ENCODE data around the gene OXCT1. TPM values are rescaled to one million over a fixed set of nuclear protein-coding genes. Genes with fewer than 3 reads are reported as not detected.
"Not testable (repeated sequence)": the region's sequence is repeated elsewhere in the genome, so short reads cannot be mapped to it uniquely, and the experiment has no call there.

Gene OXCT1
- total and polyA plus RNA-seq, 7 donors, result 5.5 to 22.1 (median 10.7) TPM

GRCh38 chr5:41747708-41748107 lies 122.5 kb downstream of the OXCT1 start:
- no peak overlapping the region for H3K27ac ChIP-seq

DNA sequence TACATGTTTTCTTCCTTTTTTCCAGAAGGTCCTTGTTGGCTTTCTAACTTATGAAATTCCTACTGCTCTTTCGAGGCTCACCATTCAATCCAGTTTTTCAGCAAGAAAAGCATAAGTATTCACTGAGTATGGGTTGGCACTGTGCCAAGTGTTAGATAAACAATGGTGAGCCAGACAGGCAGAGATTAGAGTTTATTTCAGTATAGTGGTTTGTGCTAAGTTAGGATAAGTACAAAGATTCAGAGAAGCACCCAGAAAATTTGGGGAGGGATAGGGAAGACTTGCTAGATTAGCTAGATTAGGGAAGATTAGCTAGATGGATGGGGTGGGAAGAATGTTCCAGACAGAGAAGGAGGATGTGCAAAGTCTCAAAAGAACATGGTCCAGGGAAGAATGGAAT lies 122.9 kb downstream of the OXCT1 start:
- ATAC-seq (no peak), DNase-seq (no peak)
- TF ChIP-seq, protein P1, sequence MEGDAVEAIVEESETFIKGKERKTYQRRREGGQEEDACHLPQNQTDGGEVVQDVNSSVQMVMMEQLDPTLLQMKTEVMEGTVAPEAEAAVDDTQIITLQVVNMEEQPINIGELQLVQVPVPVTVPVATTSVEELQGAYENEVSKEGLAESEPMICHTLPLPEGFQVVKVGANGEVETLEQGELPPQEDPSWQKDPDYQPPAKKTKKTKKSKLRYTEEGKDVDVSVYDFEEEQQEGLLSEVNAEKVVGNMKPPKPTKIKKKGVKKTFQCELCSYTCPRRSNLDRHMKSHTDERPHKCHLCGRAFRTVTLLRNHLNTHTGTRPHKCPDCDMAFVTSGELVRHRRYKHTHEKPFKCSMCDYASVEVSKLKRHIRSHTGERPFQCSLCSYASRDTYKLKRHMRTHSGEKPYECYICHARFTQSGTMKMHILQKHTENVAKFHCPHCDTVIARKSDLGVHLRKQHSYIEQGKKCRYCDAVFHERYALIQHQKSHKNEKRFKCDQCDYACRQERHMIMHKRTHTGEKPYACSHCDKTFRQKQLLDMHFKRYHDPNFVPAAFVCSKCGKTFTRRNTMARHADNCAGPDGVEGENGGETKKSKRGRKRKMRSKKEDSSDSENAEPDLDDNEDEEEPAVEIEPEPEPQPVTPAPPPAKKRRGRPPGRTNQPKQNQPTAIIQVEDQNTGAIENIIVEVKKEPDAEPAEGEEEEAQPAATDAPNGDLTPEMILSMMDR (IDR thresholded peaks at IDR 0.05), result no peak
- Histone ChIP-seq H3K27ac (no peak overlapping the region), H3K36me3 (ENCODE audit: insufficient read depth in 1 of 2, low read depth in 1 of 2) (peaks cover 0 to 2% of the 10 kb centered on the region in 2 donors), H3K4me3 (no peak overlapping the region), H3K27me3 (ENCODE audit: insufficient read depth in 3 of 3, low read length in 2 of 3) (no peaks in the 10 kb centered on the region), H3K9me3 (no peaks in the 10 kb centered on the region), H3K4me1 (no peaks in the 10 kb centered on the region)
- intact Hi-C loops (cut with DNase I), result no loop called here
- WGBS, 3 donors, result 16 to 48% (median 31%) methylated on average over 1 of the region's 1 CpG

More at GRCh38 chr5:41747708-41748107, 122.5 kb downstream of the OXCT1 start:
- 91 to 97% (median 95%) methylated on average over 1 of the region's 1 CpG for WGBS, 3 donors
- Histone ChIP-seq H3K27me3 (ENCODE audit: insufficient read depth in 3 of 3, low read length in 2 of 3) (no peaks in the 10 kb centered on the region), H3K36me3 (ENCODE audit: insufficient read depth in 1 of 2, low read depth in 1 of 2) (peaks cover 0 to 2% of the 10 kb centered on the region in 2 donors), H3K4me1 (no peaks in the 10 kb centered on the region), H3K4me3 (no peak overlapping the region), H3K9me3 (no peaks in the 10 kb centered on the region)
- intact Hi-C loops (cut with DNase I), result no loop called here
- TF ChIP-seq, protein P1 (IDR thresholded peaks at IDR 0.05), result no peak
- no peak for DNase-seq
- ATAC-seq, result no peak

DNA sequence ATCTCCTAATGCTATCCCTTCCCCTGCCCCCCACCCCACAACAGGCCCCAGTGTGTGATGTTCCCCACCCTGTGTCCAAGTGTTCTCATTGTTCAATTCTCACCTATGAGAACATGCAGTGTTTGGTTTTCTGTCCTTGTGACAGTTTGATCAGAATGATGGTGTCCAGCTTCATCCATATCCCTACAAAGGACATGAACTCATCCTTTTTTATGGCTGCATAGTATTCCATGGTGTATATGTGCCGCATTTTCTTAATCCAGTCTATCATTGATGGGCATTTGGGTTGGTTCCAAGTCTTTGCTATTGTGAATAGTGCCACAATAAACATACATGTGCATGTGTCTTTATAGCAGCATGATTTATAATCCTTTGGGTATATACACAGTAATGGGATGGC lies 127.6 kb downstream of the OXCT1 start:
- intact Hi-C loops (cut with DNase I); H3K27me3 ChIP-seq (ENCODE audit: insufficient read depth in 3 of 3, low read length in 2 of 3); H3K4me3 ChIP-seq; DNase-seq; H3K4me1 ChIP-seq; ATAC-seq; H3K9me3 ChIP-seq; H3K27ac ChIP-seq: not testable (repeated sequence)
- H3K36me3 ChIP-seq (ENCODE audit: insufficient read depth in 1 of 2, low read depth in 1 of 2), result peaks cover 2 to 15% of the 10 kb centered on the region in 2 donors
- 86 to 100% (median 88%) methylated on average over 1 of the region's 1 CpG for WGBS, 3 donors

DNA sequence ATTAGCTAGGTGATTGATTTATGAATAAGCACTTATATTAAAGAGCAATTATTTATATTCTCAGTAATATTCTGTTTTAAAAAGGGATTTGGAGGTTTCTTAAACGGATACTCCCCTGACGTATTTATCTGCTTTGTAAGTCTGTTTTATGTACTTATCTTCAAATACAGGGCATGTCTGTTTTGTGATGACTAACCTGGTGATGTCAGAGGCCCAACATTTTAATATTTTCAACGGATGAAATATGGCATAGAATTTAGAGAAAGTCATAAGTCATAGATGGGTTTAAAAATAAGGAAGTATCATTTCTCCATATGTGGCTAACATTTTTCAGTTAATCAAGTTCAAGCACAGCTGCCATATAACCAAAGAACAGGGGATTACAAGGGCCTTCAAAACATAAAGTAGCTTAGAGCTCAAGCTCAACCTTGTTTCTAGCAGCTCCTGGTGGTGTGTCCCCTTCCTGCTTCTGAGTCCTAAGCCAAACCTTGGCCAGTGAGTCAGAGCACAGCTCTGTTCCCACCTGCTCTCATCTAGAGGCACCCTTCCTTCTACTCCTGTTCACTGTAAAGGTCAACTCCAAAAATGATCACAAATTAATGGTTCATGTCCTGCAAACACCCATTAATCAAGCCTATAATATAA lies 131.4 kb downstream of the OXCT1 start:
- H3K4me1 ChIP-seq, result no peaks in the 10 kb centered on the region
- WGBS, 3 donors, result 76 to 84% (median 83%) methylated on average over 3 of the region's 3 CpGs

DNA sequence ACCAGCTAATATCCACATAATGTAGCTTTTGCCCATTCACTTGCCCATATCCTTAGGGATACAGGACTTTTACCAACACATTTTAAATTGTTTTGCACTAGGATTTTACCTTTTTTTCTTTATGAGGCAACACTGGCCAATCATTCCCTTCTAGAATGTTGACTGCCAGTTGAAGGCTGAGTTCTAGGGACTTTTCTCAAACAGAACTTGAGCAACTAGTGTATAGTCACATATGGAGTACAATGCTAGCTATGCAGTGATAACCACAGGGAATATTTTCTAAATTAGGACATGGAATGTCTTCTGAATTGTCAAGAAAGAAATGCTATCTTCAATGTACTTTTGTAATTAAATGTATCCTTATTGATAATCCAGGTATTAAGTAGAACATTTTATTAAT lies 133.6 kb downstream of the OXCT1 start:
- no peaks in the 10 kb centered on the region for H3K4me1 ChIP-seq
- no peak overlapping the region for H3K27ac ChIP-seq
- TF ChIP-seq, protein P1 (IDR thresholded peaks at IDR 0.05), result no peak
- H3K36me3 ChIP-seq (ENCODE audit: insufficient read depth in 1 of 2, low read depth in 1 of 2), result peaks cover 0 to 19% of the 10 kb centered on the region in 2 donors
- H3K27me3 ChIP-seq (ENCODE audit: insufficient read depth in 3 of 3, low read length in 2 of 3), result no peaks in the 10 kb centered on the region
- intact Hi-C loops (cut with DNase I), result no loop called here
- no peaks in the 10 kb centered on the region for H3K9me3 ChIP-seq
- H3K4me3 ChIP-seq, result no peak overlapping the region
- no peak for DNase-seq
- no peak for ATAC-seq

More for the DNA sequence above, 131.4 kb downstream of the OXCT1 start:
- H3K36me3 ChIP-seq (ENCODE audit: insufficient read depth in 1 of 2, low read depth in 1 of 2), result peaks cover 0 to 19% of the 10 kb centered on the region in 2 donors
- DNase-seq (no peak), ATAC-seq (no peak)
- H3K27me3 ChIP-seq (ENCODE audit: insufficient read depth in 3 of 3, low read length in 2 of 3), result no peaks in the 10 kb centered on the region
- no peak overlapping the region for H3K4me3 ChIP-seq
- TF ChIP-seq, protein P1 (IDR thresholded peaks at IDR 0.05), result no peak
- intact Hi-C loops (cut with DNase I), result no loop called here
- H3K9me3 ChIP-seq, result no peaks in the 10 kb centered on the region
- no peak overlapping the region for H3K27ac ChIP-seq

Measured in psoas muscle (tissue), 8 donors.